ENCODE measurements around the gene ALDOC. TPM values are rescaled to one million over a fixed set of nuclear protein-coding genes. Genes with fewer than 3 reads are reported as not detected.

Gene ALDOC
- total and polyA plus RNA-seq, 2 experiments from 2014 or later, result 18.4 to 47.3 TPM

DNA sequence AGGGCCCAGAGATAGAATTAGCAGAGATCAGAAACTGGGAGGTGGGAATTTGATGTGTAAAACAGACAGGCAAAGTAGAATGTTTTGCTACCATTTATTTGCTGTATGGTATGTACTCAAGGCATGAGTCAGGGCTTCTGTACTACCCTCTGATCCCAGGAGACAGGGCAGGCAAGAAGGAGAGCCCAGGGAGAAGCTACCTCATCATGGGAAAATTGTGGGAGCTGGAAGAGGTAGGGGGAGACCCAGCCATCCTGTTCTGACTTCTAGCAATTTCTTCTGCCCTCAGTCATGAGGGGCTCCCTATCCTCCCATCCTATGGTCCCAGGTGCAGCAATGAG is 3.7 kb downstream of the ALDOC start:
- Histone ChIP-seq H3K79me2 (ENCODE audit: insufficient read depth) (peaks cover 33% of the 10 kb centered on the region), H3K4me1 (ENCODE audit: insufficient read depth) (peaks cover 14% of the 10 kb centered on the region; the same call in 1 of the 2 replicates), H3K27ac (no peak overlapping the region), H3K9me2 (ENCODE audit: insufficient read depth) (no peaks in the 10 kb centered on the region), H3K9me3 (ENCODE audit: low read depth) (no peaks in the 10 kb centered on the region), H3K9ac (no peak overlapping the region), H3K27me3 (replicated peaks; ENCODE audit: insufficient read depth) (no peaks in the 10 kb centered on the region), H3K36me3 (ENCODE audit: low read depth) (no peaks in the 10 kb centered on the region), H4K20me1 (ENCODE audit: insufficient read depth) (no peaks in the 10 kb centered on the region), H3F3A (ENCODE audit: insufficient read depth) (no peaks in the 10 kb centered on the region), H3K4me2 (ENCODE audit: unreplicated experiment) (no peak overlapping the region), H3K4me3 (no peak overlapping the region), H2AFZ (no peak overlapping the region)
- peak; percentile 40 for DNase-seq
- in situ Hi-C loops (cut with MboI), result no loop called here
- TF ChIP-seq EZH2 (IDR thresholded peaks at IDR 0.05; ENCODE audit: insufficient read depth, poor library complexity, severe bottlenecking) (no peak), EZH2phosphoT487 (IDR thresholded peaks at IDR 0.05; ENCODE audit: insufficient read depth, low read depth) (no peak)

DNA sequence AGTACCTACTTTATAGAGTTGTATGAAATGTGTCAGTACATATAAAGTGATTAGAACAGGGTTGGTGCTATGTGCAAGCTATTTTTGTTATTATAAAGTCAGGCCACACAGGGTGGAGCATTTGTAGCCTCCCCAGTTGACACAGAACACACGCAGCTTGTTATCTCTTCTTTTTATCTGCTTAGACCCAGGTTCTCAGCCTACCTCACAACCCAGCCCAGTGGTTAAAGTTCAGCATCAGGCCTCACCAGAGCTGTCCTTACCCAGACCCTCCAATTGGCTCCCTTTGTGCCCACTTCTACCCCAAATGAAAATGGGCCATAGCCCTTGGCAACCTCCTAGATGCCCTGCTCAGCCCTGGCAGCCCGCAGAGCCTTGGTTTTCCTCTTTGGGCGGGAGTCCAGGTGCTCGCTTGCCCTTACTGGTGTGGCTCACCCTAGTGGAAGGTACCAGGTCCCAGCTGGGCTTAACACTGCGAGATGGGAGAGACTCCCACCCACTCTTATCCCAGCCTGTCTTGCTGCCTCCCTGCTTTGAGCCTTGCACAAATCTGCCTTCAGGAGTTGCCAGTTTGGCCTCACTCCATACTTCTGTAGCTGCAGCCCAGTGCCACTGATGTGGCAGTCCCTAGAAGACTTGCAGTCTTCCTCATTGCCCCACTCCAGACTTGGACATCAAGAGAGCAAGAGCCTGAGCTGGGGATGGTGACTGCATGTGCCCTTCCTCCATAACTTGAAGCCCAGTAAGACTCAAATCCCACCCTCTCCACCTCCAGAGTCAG is 4.2 kb downstream of the ALDOC start:
- DNase-seq, result no peak
- Histone ChIP-seq H3K9me3 (ENCODE audit: low read depth) (no peaks in the 10 kb centered on the region), H3F3A (ENCODE audit: insufficient read depth) (no peaks in the 10 kb centered on the region), H3K4me3 (peak overlapping the region; percentile 80), H3K9ac (peak overlapping the region; percentile 83), H3K4me2 (ENCODE audit: unreplicated experiment) (peak overlapping the region; percentile 89), H4K20me1 (ENCODE audit: insufficient read depth) (no peaks in the 10 kb centered on the region), H3K4me1 (ENCODE audit: insufficient read depth) (peaks cover 14% of the 10 kb centered on the region; the same call in 1 of the 2 replicates), H3K79me2 (ENCODE audit: insufficient read depth) (peaks cover 36% of the 10 kb centered on the region), H3K27ac (no peak overlapping the region), H3K27me3 (replicated peaks; ENCODE audit: insufficient read depth) (no peaks in the 10 kb centered on the region), H3K36me3 (ENCODE audit: low read depth) (no peaks in the 10 kb centered on the region), H3K9me2 (ENCODE audit: insufficient read depth) (no peaks in the 10 kb centered on the region), H2AFZ (peak overlapping the region; percentile 94)
- 76 to 80% methylated on average over 5 of the region's 5 CpGs for WGBS, 2 experiments (ENCODE audit: low coverage in 1 of 2, low lambda C conversion rate in 2 of 2, missing lambda C conversion rate in 2 of 2)
- TF ChIP-seq EZH2 (IDR thresholded peaks at IDR 0.05; ENCODE audit: insufficient read depth, poor library complexity, severe bottlenecking) (no peak), EZH2phosphoT487 (IDR thresholded peaks at IDR 0.05; ENCODE audit: insufficient read depth, low read depth) (no peak)
- in situ Hi-C loops (cut with MboI), result no loop called here

DNA sequence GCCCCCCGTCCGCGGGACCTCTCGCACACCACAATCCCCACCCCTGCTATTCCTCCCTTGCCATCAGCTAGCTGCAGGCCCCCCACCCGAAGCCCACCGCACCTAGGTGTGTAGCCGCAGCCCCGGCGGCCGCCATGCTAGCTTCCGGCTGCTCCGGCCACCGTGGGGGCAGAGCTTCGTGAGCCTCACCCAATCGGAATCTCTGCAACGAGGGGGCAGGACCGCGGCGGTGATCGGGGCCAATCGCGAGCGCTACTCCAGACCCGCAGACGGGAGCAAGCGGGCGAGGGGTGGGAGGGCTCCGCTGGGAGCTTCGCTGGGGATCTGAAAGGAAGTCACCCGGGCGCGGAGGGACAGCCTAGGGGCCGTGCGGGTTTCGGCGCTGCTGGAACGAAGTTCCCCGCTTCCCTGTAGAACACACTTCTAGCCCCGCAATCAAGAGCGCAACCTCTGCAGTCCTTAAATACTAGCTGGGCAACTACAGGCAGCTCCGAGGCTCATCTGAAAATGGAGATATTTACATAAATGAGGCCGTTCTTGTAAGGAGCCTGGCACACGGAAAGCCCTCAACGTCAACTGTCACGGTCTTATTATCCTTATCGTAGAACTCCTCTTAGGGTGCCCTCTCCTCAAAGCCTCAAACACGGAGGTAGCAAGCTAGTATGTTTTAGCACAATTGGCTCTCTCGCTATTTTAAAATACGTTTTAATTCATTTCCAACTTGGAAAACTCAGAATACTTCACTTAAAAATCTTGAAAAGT is 5.2 kb downstream of the ALDOC start, which contains the start of gene PIGS:
TSS of gene PIGS (minus strand) at position 164 of the 762 bp plus-strand sequence. CDS start at position 136, 28 bp downstream.
- Histone ChIP-seq H3K4me3 (peak within 1 kb of the TSS; percentile 80), H3K27ac (0 out of 2 replicates have a peak within 1 kb of the TSS, but pooled peaks have one; percentile 3), H3K27me3 (replicated peaks; ENCODE audit: insufficient read depth) (no peaks in the 10 kb centered on the region), H3K9me2 (ENCODE audit: insufficient read depth) (no peaks in the 10 kb centered on the region), H3K4me1 (ENCODE audit: insufficient read depth) (peaks cover 14% of the 10 kb centered on the region; the same call in 1 of the 2 replicates), H3K79me2 (ENCODE audit: insufficient read depth) (peaks cover 43% of the 10 kb centered on the region), H3K9me3 (ENCODE audit: low read depth) (no peaks in the 10 kb centered on the region), H3K4me2 (ENCODE audit: unreplicated experiment) (peak within 1 kb of the TSS; percentile 94), H3K9ac (peak within 1 kb of the TSS; percentile 83), H4K20me1 (ENCODE audit: insufficient read depth) (no peaks in the 10 kb centered on the region), H3K36me3 (ENCODE audit: low read depth) (no peaks in the 10 kb centered on the region), H3F3A (ENCODE audit: insufficient read depth) (no peaks in the 10 kb centered on the region), H2AFZ (peak within 1 kb of the TSS; percentile 94)
- TF ChIP-seq EZH2 (IDR thresholded peaks at IDR 0.05; ENCODE audit: insufficient read depth, poor library complexity, severe bottlenecking), result no peak
- no peak for TF ChIP-seq EZH2phosphoT487 (IDR thresholded peaks at IDR 0.05; ENCODE audit: insufficient read depth, low read depth)
- in situ Hi-C loops (cut with MboI), result no loop called here
- peak; percentile 97 for DNase-seq
- whole genome bisulfite sequencing, 2 experiments (ENCODE audit: low coverage in 1 of 2, low lambda C conversion rate in 2 of 2, missing lambda C conversion rate in 2 of 2), result 1 to 2% methylated on average over 45 to 49 of the region's 49 CpGs

GRCh38 chr17:28570716-28571360 is 5.9 kb downstream of the ALDOC start:
- peak; percentile 52 for DNase-seq
- Histone ChIP-seq H3K36me3 (ENCODE audit: low read depth) (no peaks in the 10 kb centered on the region), H3K4me3 (peak overlapping the region; percentile 80), H3K9ac (peak overlapping the region; percentile 83), H3K27me3 (replicated peaks; ENCODE audit: insufficient read depth) (no peaks in the 10 kb centered on the region), H3K9me2 (ENCODE audit: insufficient read depth) (no peaks in the 10 kb centered on the region), H3K9me3 (ENCODE audit: low read depth) (no peaks in the 10 kb centered on the region), H3K79me2 (ENCODE audit: insufficient read depth) (peaks cover 44% of the 10 kb centered on the region), H4K20me1 (ENCODE audit: insufficient read depth) (no peaks in the 10 kb centered on the region), H3K4me1 (ENCODE audit: insufficient read depth) (peaks cover 14% of the 10 kb centered on the region; the same call in 1 of the 2 replicates), H3K27ac (no peak overlapping the region), H3F3A (ENCODE audit: insufficient read depth) (no peaks in the 10 kb centered on the region), H2AFZ (peak overlapping the region; percentile 94), H3K4me2 (ENCODE audit: unreplicated experiment) (peak overlapping the region; percentile 94)
- WGBS, 2 experiments (ENCODE audit: low coverage in 1 of 2, low lambda C conversion rate in 2 of 2, missing lambda C conversion rate in 2 of 2), result 1 to 3% methylated on average over 33 to 34 of the region's 39 CpGs
- TF ChIP-seq EZH2 (IDR thresholded peaks at IDR 0.05; ENCODE audit: insufficient read depth, poor library complexity, severe bottlenecking) (no peak), EZH2phosphoT487 (IDR thresholded peaks at IDR 0.05; ENCODE audit: insufficient read depth, low read depth) (no peak)
- in situ Hi-C loops (cut with MboI), result no loop called here

All from GM23248 (cell line).